Ectodermal cell (in vitro differentiated cells): Measurements from ENCODE around the gene PSG1.
"Not testable (repeated sequence)": the region's sequence is repeated elsewhere in the genome, so short reads cannot be mapped to it uniquely, and the experiment has no call there.

Source experiments
- H3K27ac ChIP-seq: 2 replicates; pipeline ENCODE4 v1.7.0; 2013; ENCODE audit warnings: mild to moderate bottlenecking, low read depth, low read length; ENCODE audit not compliant: insufficient read depth, poor library complexity, severe bottlenecking
- H3K27me3 ChIP-seq: 2 replicates; pipeline ENCODE4 v1.7.0; 2013; ENCODE audit warnings: mild to moderate bottlenecking, low read length; ENCODE audit not compliant: insufficient read depth, control insufficient read depth, poor library complexity, severe bottlenecking
- H3K36me3 ChIP-seq: one replicate; pipeline ENCODE4 v1.7.0; 2013; ENCODE audit warnings: low read length; ENCODE audit not compliant: control insufficient read depth, insufficient read depth
- H3K4me1 ChIP-seq: one replicate; pipeline ENCODE4 v1.7.0; 2013; ENCODE audit warnings: low read length; ENCODE audit not compliant: control insufficient read depth, insufficient read depth
- H3K4me3 ChIP-seq: 2 replicates; pipeline ENCODE4 v1.7.0; 2013; ENCODE audit warnings: low read depth, low read length, control low read depth; ENCODE audit not compliant: insufficient read depth
- H3K9me3 ChIP-seq: 2 replicates; pipeline ENCODE4 v1.7.0; 2013; ENCODE audit warnings: mild to moderate bottlenecking, low read length, moderate library complexity; ENCODE audit not compliant: control insufficient read depth
- whole genome bisulfite sequencing, 2 experiments: methylation state at CpG; one replicate each; pipeline ENCODE4 v1.1.7; 2013; ENCODE audit warnings: missing lambda C conversion rate in 2 of 2; 5-methylcytosine and 5-hydroxymethylcytosine counted together

Gene PSG1

DNA sequence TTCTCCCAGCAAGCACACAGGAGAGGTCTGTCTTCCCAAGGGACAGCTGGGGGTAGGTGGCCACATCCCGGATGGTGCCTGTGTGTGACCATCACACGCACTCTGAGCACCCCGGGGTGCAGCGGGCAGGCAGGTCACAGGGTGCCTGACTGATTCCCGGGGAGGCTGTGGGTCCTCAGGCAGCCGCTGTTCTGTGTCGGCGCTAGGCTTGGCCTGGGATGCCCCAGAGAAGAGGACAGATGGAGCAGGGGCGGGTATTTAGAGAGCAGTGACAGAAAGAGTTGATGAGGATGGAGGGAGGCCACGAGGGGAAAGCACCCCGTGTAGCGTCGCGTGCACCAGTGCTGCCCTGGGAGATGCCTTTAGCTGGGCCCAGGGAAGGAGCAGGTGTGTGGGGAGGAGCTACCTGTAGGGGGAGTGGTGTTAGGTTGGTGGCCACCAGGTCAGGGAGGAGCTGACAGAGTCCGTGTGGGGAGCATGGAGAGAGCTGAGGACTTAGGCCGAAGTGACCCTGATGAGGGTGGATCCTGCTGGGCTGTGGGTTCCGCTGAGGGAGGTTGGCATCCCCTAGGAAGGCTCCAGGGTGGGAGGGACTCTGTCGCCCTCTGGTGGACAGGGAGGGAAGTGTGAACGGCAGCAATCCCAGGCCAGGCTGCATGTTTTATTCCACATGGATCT, 22.5 kb downstream of the PSG1 start:
- H3K4me3 ChIP-seq: not testable (repeated sequence)
- 82% methylated on average over 19 of the region's 19 CpGs for WGBS, 2 experiments

DNA sequence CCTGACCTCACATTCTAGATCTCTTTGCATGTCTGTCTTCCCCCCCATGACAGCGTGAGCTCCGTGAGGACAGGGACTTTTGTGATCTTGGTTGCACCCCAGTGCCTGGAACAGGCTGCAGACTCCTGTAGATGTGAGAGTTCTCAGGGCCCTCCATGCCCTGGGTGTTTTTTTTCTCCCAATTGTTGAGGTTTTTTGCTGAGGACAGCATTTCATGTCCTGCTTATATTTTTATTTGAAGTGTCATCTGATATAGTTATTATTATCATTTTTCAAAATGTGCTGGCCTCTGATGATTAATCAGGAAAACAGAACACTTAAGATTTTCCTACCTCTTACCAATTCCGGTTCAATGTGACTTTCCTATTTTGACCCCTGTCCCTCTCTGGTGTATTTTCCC, 24.8 kb downstream of the PSG1 start:
- H3K4me3 ChIP-seq, H3K9me3 ChIP-seq, H3K27me3 ChIP-seq, H3K27ac ChIP-seq, H3K36me3 ChIP-seq, H3K4me1 ChIP-seq: not testable (repeated sequence)
- WGBS, 2 experiments: 72 to 94% methylated on average over 1 of the region's 3 CpGs

More for the DNA sequence above, 22.5 kb downstream of the PSG1 start:
- not testable (repeated sequence) for H3K4me1 ChIP-seq, H3K9me3 ChIP-seq, H3K36me3 ChIP-seq, H3K27ac ChIP-seq, H3K27me3 ChIP-seq

DNA sequence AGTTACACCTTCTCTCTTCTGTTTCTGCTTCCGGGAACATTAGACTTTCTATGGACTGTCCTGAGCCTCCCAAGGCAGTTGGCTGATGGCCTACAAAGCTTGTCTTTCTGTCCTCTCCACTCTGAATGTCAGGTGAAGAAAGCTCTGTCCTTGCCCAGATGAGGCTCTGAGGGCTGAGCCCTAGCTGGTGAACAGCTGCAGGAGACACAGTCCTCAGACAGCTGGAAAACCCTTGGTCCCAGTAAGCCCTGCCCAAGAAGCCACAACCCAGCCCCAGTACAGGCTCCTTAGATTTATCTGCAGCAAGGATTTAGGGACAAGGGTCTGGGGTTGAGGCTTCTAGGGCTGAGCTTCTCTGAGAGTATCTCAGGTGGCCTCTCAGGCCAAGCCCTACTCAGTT, 26.3 kb downstream of the PSG1 start:
- not testable (repeated sequence) for H3K4me1 ChIP-seq, H3K27ac ChIP-seq, H3K36me3 ChIP-seq, H3K9me3 ChIP-seq, H3K4me3 ChIP-seq, H3K27me3 ChIP-seq
- WGBS, 2 experiments: 86 to 92% methylated on average over 1 of the region's 1 CpG

DNA sequence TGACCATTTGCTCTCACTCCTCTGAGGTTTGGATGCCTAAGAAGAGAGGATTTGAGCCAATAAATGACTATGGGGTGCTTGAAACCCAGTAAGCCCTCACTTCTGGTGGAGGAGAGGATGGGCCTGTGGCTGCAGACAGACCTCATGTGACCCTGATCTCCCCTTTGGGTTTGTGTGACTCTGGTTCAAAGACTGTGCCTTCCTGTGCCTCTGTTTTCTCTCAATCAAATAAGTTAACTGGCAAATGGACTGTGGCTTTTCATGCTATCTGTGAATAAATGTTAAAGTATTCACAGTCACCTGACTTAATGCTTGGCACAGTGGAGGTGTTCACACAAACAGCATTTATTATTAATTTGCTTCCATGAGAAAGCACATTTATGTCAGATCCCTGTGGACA, 26.7 kb downstream of the PSG1 start:
- not testable (repeated sequence) for H3K4me1 ChIP-seq, H3K27ac ChIP-seq, H3K9me3 ChIP-seq, H3K36me3 ChIP-seq, H3K27me3 ChIP-seq, H3K4me3 ChIP-seq

DNA sequence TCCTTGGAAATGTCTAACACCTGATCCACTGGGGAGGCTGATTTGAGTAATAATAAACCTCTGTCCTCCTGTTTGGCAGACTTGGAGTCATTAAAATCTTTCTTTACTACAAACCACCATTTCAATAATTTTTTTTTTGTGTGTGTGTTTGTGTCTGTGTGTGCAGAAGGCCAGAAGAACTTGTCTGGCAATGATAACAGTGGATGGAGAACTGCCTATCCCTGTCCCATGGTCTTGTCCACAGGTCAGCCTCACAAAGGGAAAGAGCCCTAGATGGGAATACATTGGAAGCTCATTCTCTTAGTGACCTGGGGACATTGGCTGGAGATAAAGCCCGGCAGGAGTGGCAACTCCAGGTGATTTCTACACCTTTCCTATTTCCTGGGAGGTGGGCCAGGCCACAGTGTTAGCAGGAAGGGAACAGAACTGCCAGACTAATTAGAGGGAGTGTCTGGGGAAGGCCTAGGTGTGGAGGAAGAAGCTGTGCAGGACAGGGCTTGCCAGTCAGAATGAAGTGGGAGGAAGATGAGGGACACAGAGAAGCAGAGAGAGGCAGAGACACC, 27.7 kb downstream of the PSG1 start:
- 79 to 82% methylated on average over 1 of the region's 1 CpG for WGBS, 2 experiments
- not testable (repeated sequence) for H3K27ac ChIP-seq

DNA sequence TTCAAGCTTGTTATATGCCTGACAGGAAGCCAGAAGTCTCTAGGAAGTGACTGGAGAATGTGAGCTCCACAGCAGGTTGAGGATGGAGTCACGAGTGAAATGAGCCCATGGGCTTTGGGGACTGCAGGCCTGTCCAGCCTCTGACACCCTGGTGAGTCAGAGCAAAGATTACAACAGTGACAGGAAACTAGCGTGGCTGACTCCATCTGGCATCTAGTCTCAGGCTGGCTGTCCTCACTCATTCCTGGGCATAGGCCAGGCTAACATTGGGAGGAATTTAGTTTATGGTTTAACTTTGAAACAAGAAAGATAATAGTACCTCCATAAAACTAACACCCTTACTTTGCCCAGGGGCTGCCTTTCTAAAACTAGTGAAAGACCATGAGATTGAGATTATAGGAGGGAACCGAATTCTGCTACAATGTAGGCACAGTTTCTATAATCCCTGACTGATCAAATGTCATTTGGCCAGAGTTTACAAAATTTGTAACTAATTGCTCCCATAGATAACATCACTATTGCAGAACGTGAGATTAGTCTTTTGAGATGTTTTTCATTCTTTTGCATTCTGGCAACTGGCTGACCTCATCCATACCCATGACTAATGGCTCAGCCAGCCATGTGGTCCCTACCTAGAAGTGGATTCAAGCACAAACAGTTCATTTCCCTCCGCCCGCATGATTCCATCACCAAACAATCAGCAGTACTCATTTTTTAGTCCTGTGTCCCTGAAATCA, 28.4 kb downstream of the PSG1 start:
- Histone ChIP-seq H3K36me3 (no peaks in the 10 kb centered on the region), H3K27me3 (no peaks in the 10 kb centered on the region), H3K9me3 (no peaks in the 10 kb centered on the region), H3K4me1 (no peaks in the 10 kb centered on the region), H3K27ac (no peak overlapping the region), H3K4me3 (no peak overlapping the region)
- 78 to 79% methylated on average over 6 of the region's 6 CpGs for WGBS, 2 experiments

More for the DNA sequence above, 27.7 kb downstream of the PSG1 start:
- H3K36me3 ChIP-seq, H3K4me3 ChIP-seq, H3K9me3 ChIP-seq, H3K27me3 ChIP-seq, H3K4me1 ChIP-seq: not testable (repeated sequence)

DNA sequence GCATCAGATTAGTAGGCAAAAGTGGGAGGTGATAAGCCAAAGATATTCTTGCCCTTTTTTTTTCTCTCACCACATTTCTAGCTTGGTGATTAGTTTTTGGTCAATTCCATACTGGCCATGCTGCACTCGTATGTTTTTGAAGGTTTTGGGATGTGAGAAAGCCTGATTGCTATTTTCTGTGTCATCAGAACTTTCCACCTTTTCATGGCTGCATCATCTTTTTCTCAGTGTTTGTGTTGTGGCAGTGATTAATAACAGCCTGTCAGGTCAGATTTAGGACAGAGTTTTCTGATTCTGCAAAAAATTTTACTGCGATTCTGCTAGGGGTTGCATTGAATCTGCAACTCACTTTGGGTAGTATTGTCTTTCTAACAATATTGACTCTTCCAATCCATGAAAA, 32.9 kb downstream of the PSG1 start:
- Histone ChIP-seq H3K27me3 (no peaks in the 10 kb centered on the region), H3K27ac (no peak overlapping the region), H3K36me3 (no peaks in the 10 kb centered on the region), H3K4me1 (no peaks in the 10 kb centered on the region), H3K4me3 (no peak overlapping the region), H3K9me3 (no peaks in the 10 kb centered on the region)
- 83 to 92% methylated on average over 2 of the region's 2 CpGs for WGBS, 2 experiments

DNA sequence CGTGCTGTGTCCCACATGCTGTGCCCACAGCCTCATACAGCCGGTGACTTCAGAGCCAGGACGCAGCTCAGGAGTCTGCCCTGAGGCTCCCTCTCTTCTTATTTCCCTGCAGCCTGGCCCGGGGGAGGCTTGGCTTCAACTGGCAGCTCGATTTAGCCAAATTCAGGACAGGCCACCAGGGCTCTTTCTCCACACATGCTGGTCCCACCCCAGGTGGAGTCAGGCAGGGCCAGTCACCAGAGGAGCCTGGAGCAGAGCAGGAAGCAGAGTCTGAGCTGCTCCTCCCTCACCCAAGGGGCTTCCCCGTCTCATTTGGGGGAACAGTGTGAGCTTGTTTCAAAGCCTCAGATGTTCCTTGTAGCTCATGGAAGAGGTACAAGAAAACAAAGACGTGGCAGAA, 35.9 kb downstream of the PSG1 start:
- not testable (repeated sequence) for H3K36me3 ChIP-seq
- WGBS, 2 experiments: 62 to 71% methylated on average over 5 to 7 of the region's 7 CpGs

DNA sequence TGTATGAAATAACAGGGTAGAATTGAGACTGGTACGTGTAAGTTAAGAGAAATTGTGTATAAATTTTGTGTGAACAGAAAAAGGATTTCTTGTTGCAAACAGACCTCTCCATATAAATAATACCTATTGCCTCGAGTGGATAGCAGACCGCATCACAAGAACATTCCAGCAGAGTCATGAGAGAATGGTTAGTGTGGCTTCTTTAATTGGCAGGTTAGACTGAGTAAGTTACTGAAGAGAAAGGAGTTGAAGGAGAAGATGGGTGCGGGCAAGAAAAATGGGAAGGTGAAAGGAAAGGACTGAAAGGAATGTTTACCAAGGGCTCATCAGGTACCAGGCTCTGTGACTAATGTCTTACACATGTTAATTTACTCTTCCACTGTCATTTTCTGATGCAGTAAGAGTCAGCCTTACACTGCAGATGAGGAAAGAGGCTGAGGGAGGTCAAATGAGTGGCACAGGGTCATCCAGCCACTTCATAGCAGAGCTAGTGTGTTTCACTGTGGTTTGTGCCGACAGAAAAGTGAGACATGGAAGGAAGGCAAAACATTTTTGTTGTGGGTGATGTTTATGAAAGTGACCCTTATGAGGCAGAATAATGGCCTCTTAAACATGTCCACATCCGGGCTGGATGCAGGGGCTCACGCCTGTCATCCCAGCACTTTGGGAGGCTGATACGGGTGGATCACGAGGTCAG, 46.6 kb downstream of the PSG1 start:
- H3K27me3 ChIP-seq, H3K9me3 ChIP-seq, H3K27ac ChIP-seq, H3K4me3 ChIP-seq, H3K4me1 ChIP-seq, H3K36me3 ChIP-seq: not testable (repeated sequence)
- WGBS, 2 experiments: 92 to 93% methylated on average over 8 of the region's 9 CpGs

More for the DNA sequence above, 35.9 kb downstream of the PSG1 start:
- not testable (repeated sequence) for H3K9me3 ChIP-seq, H3K4me1 ChIP-seq, H3K27me3 ChIP-seq, H3K4me3 ChIP-seq, H3K27ac ChIP-seq

DNA sequence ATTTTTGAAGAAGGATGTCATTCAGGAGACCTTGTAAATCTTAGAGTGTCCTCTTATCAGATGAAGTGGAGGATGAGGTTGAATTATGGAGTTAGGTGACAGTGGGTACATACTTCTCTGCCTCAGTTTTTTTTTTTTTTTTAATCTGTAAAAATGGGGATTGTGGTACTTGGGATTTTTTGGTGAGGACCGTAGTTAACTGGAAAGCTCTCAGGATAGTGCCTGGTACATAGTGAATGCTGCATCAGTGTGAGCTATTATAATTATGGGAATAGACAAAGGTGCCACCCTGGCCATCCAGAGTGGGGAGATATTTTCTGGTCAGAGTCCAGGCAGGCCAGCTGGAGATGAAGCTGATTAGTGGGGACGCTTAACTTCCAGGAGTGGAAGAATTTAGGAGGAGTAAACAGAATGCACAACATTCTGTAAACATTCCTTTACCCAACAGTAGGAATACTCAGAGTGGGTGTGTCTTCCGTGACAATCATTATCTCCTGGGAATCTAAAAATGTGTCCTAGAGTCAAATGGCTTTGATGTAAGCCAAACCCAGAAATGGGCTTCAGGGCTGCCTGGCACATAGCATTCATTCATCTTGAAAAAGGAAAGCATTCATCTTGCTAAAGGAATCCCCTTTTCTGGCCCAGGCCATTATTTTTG, 47.4 kb downstream of the PSG1 start:
- H3K27me3 ChIP-seq, H3K36me3 ChIP-seq, H3K4me1 ChIP-seq, H3K4me3 ChIP-seq, H3K27ac ChIP-seq, H3K9me3 ChIP-seq: not testable (repeated sequence)
- 67 to 92% methylated on average over 2 to 3 of the region's 3 CpGs for WGBS, 2 experiments
